CD14-positive monocyte (primary cell): ENCODE measurements around the gene SPESP1. TPM values are rescaled to one million over a fixed set of nuclear protein-coding genes. Genes with fewer than 3 reads are reported as not detected.

Experiments
- DNase-seq, 3 donors: peaks; one replicate each; pipeline ENCODE4 v3.0.0-alpha.2; 2011 to 2022
- H2AFZ ChIP-seq: 2 replicates; pipeline ENCODE4 v1.6.0; 2012; ENCODE audit warnings: mild to moderate bottlenecking, low read depth, low read length, inconsistent platforms; ENCODE audit not compliant: insufficient read depth, poor library complexity, severe bottlenecking
- H3K27ac ChIP-seq, 2 donors: 1 replicate in 1 of 2; 2 replicates in 1 of 2; pipeline ENCODE4 v1.5.1; 2012 to 2013; ENCODE audit warnings: low read length in 2 of 2, control low read depth in 1 of 2, inconsistent platforms in 1 of 2, low read depth in 1 of 2, mild to moderate bottlenecking in 1 of 2
- H3K27me3 ChIP-seq, 2 donors: one replicate each; pipeline versions ENCODE4 v1.6.0 to v1.6.1; 2011 to 2013; ENCODE audit warnings: low read length in 2 of 2; ENCODE audit not compliant: control insufficient read depth in 2 of 2, insufficient read depth in 2 of 2
- H3K36me3 ChIP-seq, 2 donors: replicated peaks in 1 of 2; 1 replicate in 1 of 2; 2 replicates in 1 of 2; pipeline versions ENCODE4 v1.5.1 to v1.6.1; 2012 to 2013; ENCODE audit warnings: low read length in 2 of 2, control low read depth in 1 of 2, inconsistent platforms in 1 of 2, mild to moderate bottlenecking in 1 of 2; ENCODE audit not compliant: insufficient read depth in 2 of 2, control insufficient read depth in 1 of 2
- H3K4me1 ChIP-seq, 2 donors: 1 replicate in 1 of 2; 2 replicates in 1 of 2; pipeline versions ENCODE4 v1.5.1 to v1.6.1; 2012 to 2013; ENCODE audit warnings: low read length in 2 of 2, control low read depth in 1 of 2, inconsistent platforms in 1 of 2, mild to moderate bottlenecking in 1 of 2, moderate library complexity in 1 of 2; ENCODE audit not compliant: insufficient read depth in 2 of 2, control insufficient read depth in 1 of 2
- H3K4me2 ChIP-seq: replicated peaks from 2 replicates; pipeline ENCODE3; 2012; ENCODE audit warnings: low read length, moderate library complexity, mild to moderate bottlenecking; ENCODE audit not compliant: poor library complexity, severe bottlenecking; ENCODE audit errors: extremely low read depth
- H3K4me3 ChIP-seq, 3 experiments: fragments of 200-600 bp in 1 of 3; sonication (generic) in 1 of 3; replicated peaks in 1 of 3; 1 replicate in 2 of 3; 2 replicates in 1 of 3; pipeline ENCODE4 v1.5.1; 2011 to 2013; ENCODE audit warnings: low read length in 3 of 3, mild to moderate bottlenecking in 3 of 3, control low read depth in 2 of 3, low read depth in 2 of 3, inconsistent platforms in 1 of 3, moderate library complexity in 1 of 3
- H3K79me2 ChIP-seq: 2 replicates; pipeline ENCODE4 v1.6.0; 2012; ENCODE audit warnings: mild to moderate bottlenecking, control low read depth, inconsistent platforms, low read length, moderate library complexity; ENCODE audit not compliant: insufficient read depth
- H3K9ac ChIP-seq: 2 replicates; pipeline ENCODE4 v1.6.0; 2017; ENCODE audit warnings: low read length, mild to moderate bottlenecking; ENCODE audit not compliant: insufficient read depth, poor library complexity, severe bottlenecking
- H3K9me3 ChIP-seq, 2 donors: replicated peaks in 1 of 2; 1 replicate in 1 of 2; 2 replicates in 1 of 2; pipeline versions ENCODE4 v1.5.1 to v1.6.1; 2012 to 2013; ENCODE audit warnings: low read length in 2 of 2, control low read depth in 1 of 2; ENCODE audit not compliant: control insufficient read depth in 1 of 2, insufficient read depth in 1 of 2
- H4K20me1 ChIP-seq: 2 replicates; pipeline ENCODE4 v1.6.0; 2012; ENCODE audit warnings: mild to moderate bottlenecking, low read length, control low read depth, moderate library complexity; ENCODE audit not compliant: insufficient read depth
- H3K27ac Mint-ChIP-seq, 7 donors: one replicate each; pipeline ENCODE4 v1.8.0; 2020; ENCODE audit warnings: mild to moderate bottlenecking in 7 of 7, mixed read lengths in 7 of 7, moderate library complexity in 6 of 7, inconsistent platforms in 2 of 7
- H3K27me3 Mint-ChIP-seq, 3 donors: one replicate each; pipeline ENCODE4 v1.8.0; 2021 to 2022; ENCODE audit warnings: low read depth in 3 of 3, mild to moderate bottlenecking in 3 of 3, mixed read lengths in 3 of 3, moderate library complexity in 3 of 3, inconsistent platforms in 1 of 3
- H3K36me3 Mint-ChIP-seq, 2 donors: one replicate each; pipeline ENCODE4 v1.8.0; 2020; ENCODE audit warnings: mixed read lengths in 2 of 2, inconsistent platforms in 1 of 2, mild to moderate bottlenecking in 1 of 2
- H3K4me1 Mint-ChIP-seq: one replicate; pipeline ENCODE4 v1.8.0; 2020; ENCODE audit warnings: mild to moderate bottlenecking, mixed read lengths
- H3K4me3 Mint-ChIP-seq, 2 donors: one replicate each; pipeline ENCODE4 v1.8.0; 2020; ENCODE audit warnings: mild to moderate bottlenecking in 2 of 2, mixed read lengths in 2 of 2, moderate library complexity in 1 of 2
- H3K9me3 Mint-ChIP-seq, 7 donors: one replicate each; pipeline ENCODE4 v1.8.0; 2020 to 2022; ENCODE audit warnings: mixed read lengths in 7 of 7, mild to moderate bottlenecking in 6 of 7, moderate library complexity in 6 of 7, inconsistent platforms in 2 of 7
- WGBS: methylation state at CpG from one replicate; pipeline ENCODE4 v1.1.5; 2013; ENCODE audit warnings: missing lambda C conversion rate; ENCODE audit not compliant: insufficient coverage; 5-methylcytosine and 5-hydroxymethylcytosine counted together
- intact Hi-C, 2 donors: fragments of 100-400 bp; cut with micrococcal nuclease; formaldehyde crosslinking; loops; one replicate each; pipeline versions ENCODE4 v1.15.0 to v1.15.1; 2023
- polyA plus RNA-seq, 3 donors: library from polyadenylated mRNA; depleted of rRNA in 1 of 3; unstranded in 2 of 3; stranded (reverse) in 1 of 3; fragments of 300-500 nt in 2 of 3; fragments of >200 nt in 1 of 3; fragmentation: Illumina TruSeq in 2 of 3; gene quantifications; 1 replicate in 2 of 3; 2 replicates in 1 of 3; pipeline ENCODE4 v1.2.3, GENCODE V29; 2012 to 2021
- TF ChIP-seq, protein P1 (sequence below): fragments of 200-600 bp; IDR thresholded peaks from one replicate; pipeline ENCODE4 v1.8.0; 2022; ENCODE audit warnings: antibody characterized with exemption, mild to moderate bottlenecking

SPESP1 gene
- polyA plus RNA-seq, 3 donors, result 0.17 to 0.86 (median 0.47) TPM

DNA sequence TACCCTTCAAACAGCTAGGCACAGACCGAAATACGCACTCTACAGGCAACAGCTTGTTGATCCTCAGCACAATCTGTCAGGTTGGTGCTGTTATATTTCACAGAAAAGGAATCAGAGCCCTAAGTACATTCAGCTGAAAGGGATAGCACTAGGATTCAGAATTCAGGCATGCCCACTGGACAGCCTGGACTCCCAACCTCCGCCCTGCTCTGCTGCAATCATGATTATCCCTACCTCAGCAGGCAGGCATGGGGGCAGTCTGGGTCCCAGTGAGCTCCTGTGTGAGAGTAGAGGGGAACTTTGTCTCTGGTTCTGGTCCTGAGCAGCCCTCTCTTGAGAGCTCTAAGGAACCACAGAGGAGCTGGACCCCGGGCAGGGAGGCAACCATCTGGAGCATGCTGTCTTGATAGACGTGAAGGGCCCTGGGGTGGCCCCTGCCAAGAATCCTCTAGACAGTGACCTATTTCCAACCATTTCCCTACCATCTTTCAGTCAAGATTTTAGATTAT, 60.7 kb downstream of the SPESP1 start:
- Histone ChIP-seq H3K36me3 (no peaks in the 10 kb centered on the region), H3K9ac (no peak overlapping the region), H2AFZ (no peak overlapping the region), H3K79me2 (no peaks in the 10 kb centered on the region), H3K4me1 (no peaks in the 10 kb centered on the region), H4K20me1 (no peaks in the 10 kb centered on the region), H3K27me3 (no peaks in the 10 kb centered on the region), H3K9me3 (no peaks in the 10 kb centered on the region), H3K4me2 (no peak overlapping the region), H3K4me3 (no peak overlapping the region), H3K27ac (no peak overlapping the region)
- Mint-ChIP-seq H3K27ac (peak overlapping the region in 1 of 7 donors; percentile 46), H3K9me3 (peaks cover 0 to 1% (median 0%) of the 10 kb centered on the region in 7 donors), H3K4me3 (no peak overlapping the region), H3K4me1 (no peaks in the 10 kb centered on the region), H3K27me3 (peaks cover 0 to 2% (median 0%) of the 10 kb centered on the region in 3 donors), H3K36me3 (no peaks in the 10 kb centered on the region)
- no peak for DNase-seq
- WGBS, result 100% methylated on average over 2 of the region's 5 CpGs
- intact Hi-C loops, result no loop called here
- TF ChIP-seq, protein P1, sequence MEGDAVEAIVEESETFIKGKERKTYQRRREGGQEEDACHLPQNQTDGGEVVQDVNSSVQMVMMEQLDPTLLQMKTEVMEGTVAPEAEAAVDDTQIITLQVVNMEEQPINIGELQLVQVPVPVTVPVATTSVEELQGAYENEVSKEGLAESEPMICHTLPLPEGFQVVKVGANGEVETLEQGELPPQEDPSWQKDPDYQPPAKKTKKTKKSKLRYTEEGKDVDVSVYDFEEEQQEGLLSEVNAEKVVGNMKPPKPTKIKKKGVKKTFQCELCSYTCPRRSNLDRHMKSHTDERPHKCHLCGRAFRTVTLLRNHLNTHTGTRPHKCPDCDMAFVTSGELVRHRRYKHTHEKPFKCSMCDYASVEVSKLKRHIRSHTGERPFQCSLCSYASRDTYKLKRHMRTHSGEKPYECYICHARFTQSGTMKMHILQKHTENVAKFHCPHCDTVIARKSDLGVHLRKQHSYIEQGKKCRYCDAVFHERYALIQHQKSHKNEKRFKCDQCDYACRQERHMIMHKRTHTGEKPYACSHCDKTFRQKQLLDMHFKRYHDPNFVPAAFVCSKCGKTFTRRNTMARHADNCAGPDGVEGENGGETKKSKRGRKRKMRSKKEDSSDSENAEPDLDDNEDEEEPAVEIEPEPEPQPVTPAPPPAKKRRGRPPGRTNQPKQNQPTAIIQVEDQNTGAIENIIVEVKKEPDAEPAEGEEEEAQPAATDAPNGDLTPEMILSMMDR, result no peak

DNA sequence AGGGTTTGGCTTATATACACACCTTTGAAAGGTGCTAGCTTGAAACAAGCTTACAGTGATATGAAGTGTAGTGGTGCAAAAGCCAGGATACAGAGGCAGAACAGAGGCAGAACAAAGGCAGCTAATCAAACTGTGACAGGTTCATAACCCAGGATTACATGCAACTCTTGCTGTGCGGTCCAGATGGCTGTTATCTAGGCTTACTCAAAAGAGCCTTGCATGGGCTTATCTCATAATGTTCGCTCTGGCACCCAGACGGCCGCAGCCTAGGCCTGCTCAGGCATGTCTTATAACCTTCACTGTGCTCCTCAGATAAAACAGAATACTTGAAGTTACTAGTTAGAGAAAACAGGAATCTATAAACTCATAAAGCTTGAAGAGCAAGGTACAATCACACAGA, 61.4 kb downstream of the SPESP1 start:
- Histone ChIP-seq H2AFZ (no peak overlapping the region), H3K4me1 (no peaks in the 10 kb centered on the region), H3K4me3 (no peak overlapping the region), H4K20me1 (no peaks in the 10 kb centered on the region), H3K9me3 (no peaks in the 10 kb centered on the region), H3K9ac (no peak overlapping the region), H3K27ac (no peak overlapping the region), H3K4me2 (no peak overlapping the region), H3K36me3 (no peaks in the 10 kb centered on the region), H3K27me3 (no peaks in the 10 kb centered on the region), H3K79me2 (no peaks in the 10 kb centered on the region)
- H3K4me1 Mint-ChIP-seq, result no peaks in the 10 kb centered on the region
- no peak overlapping the region for H3K27ac Mint-ChIP-seq
- TF ChIP-seq, protein P1, result no peak
- no peak overlapping the region for H3K4me3 Mint-ChIP-seq
- peaks cover 0 to 1% (median 0%) of the 10 kb centered on the region in 7 donors for H3K9me3 Mint-ChIP-seq
- no peaks in the 10 kb centered on the region for H3K36me3 Mint-ChIP-seq
- DNase-seq, result no peak
- intact Hi-C loops, result no loop called here
- H3K27me3 Mint-ChIP-seq, result peaks cover 0 to 2% (median 0%) of the 10 kb centered on the region in 3 donors
- WGBS, result 100% methylated on average over 1 of the region's 4 CpGs
